GM12878 (cell line): Measurements from ENCODE around the gene TMA16. TPM values are rescaled to one million over a fixed set of nuclear protein-coding genes. Genes with fewer than 3 reads are reported as not detected.

Source experiments
- ATAC-seq: fragments of 200-7000 bp; cut with Tn5 transposase; 3 replicates; pipeline ENCODE4 v1.9.1; 2020; ENCODE audit warnings: mild to moderate bottlenecking, moderate library complexity
- BruUV-seq: library from RNA; stranded (reverse); fragments of 400-500 nt; replicated peaks from 2 replicates; lab custom pipeline; 2021; lab: Mats Ljungman, UMichigan
- CTCF ChIA-PET: fragments of 300-600 bp; sonication (Branson Sonifier 250); formaldehyde crosslinking; extraction: SDS; loops from one replicate; lab custom pipeline; 2021; ENCODE audit warnings: inconsistent platforms; lab: Yijun Ruan, JAX
- POLR2A ChIA-PET: fragments of 350-600 bp; formaldehyde crosslinking; extraction: SDS; loops from one replicate; lab custom pipeline; 2021; ENCODE audit warnings: inconsistent platforms; lab: Charles Lee
- RAD21 ChIA-PET: fragments of 300-600 bp; sonication (Branson Sonifier 250); formaldehyde crosslinking; loops from one replicate; lab custom pipeline; 2023; ENCODE audit warnings: antibody characterized with exemption; ENCODE audit not compliant: unreplicated experiment; lab: Charles Lee
- SMC1A ChIA-PET: fragments of 300-600 bp; sonication (Branson Sonifier 250); formaldehyde crosslinking; loops from one replicate; lab custom pipeline; 2023; ENCODE audit not compliant: unreplicated experiment, uncharacterized antibody; lab: Charles Lee
- DNase-seq: peaks from one replicate; pipeline ENCODE4 v3.0.0-alpha.2; 2011; ENCODE audit warnings: low read depth, low spot score
- FAIRE-seq: peaks from 3 replicates; lab custom pipeline; 2011; peaks lifted over from hg19 to GRCh38; lab: Jason Lieb, UNC
- H2AFZ ChIP-seq: 2 replicates; pipeline ENCODE4 v1.6.0; 2011; ENCODE audit warnings: low read depth, low read length, control low read depth; ENCODE audit not compliant: control insufficient read depth
- H3K27ac ChIP-seq: 2 replicates; pipeline ENCODE4 v1.5.1; 2011; ENCODE audit warnings: control low read depth; ENCODE audit not compliant: control insufficient read depth, insufficient read depth
- H3K27me3 ChIP-seq, 2 experiments: replicated peaks in 1 of 2; 2 replicates each; pipeline versions ENCODE4 v1.6.0 to v1.6.1; 2011; ENCODE audit warnings: low read length in 1 of 2; ENCODE audit not compliant: control insufficient read depth in 2 of 2, insufficient read depth in 2 of 2
- H3K36me3 ChIP-seq, 2 experiments: 2 replicates each; pipeline ENCODE4 v1.5.1; 2011; ENCODE audit warnings: low read length in 1 of 2; ENCODE audit not compliant: control insufficient read depth in 2 of 2, insufficient read depth in 2 of 2
- H3K4me1 ChIP-seq: 2 replicates; pipeline ENCODE4 v1.6.1; 2011; ENCODE audit warnings: mild to moderate bottlenecking, low read length, moderate library complexity, mixed read lengths; ENCODE audit not compliant: control insufficient read depth, insufficient read depth
- H3K4me2 ChIP-seq: 2 replicates; pipeline ENCODE4 v1.6.0; 2011; ENCODE audit warnings: control low read depth; ENCODE audit not compliant: control insufficient read depth, insufficient read depth
- H3K4me3 ChIP-seq: fragments of 200-600 bp; sonication (generic); 2 replicates; pipeline ENCODE4 v1.5.1; 2016
- H3K79me2 ChIP-seq: 2 replicates; pipeline ENCODE4 v1.6.0; 2011; ENCODE audit warnings: low read length; ENCODE audit not compliant: control insufficient read depth, insufficient read depth
- H3K9ac ChIP-seq: 2 replicates; pipeline ENCODE4 v1.8.0; 2011; ENCODE audit warnings: low read length, control low read depth, mixed read lengths; ENCODE audit not compliant: control insufficient read depth, insufficient read depth
- H3K9me3 ChIP-seq: replicated peaks from 3 replicates; pipeline ENCODE4 v1.5.1; 2011; ENCODE audit warnings: mild to moderate bottlenecking, low read length; ENCODE audit not compliant: control insufficient read depth, insufficient read depth
- H4K20me1 ChIP-seq: 2 replicates; pipeline ENCODE4 v1.6.0; 2011; ENCODE audit not compliant: control insufficient read depth, insufficient read depth
- ASH2L ChIP-seq: fragments of 300-600, 200-600 bp; sonication (generic); IDR thresholded peaks from 2 replicates; pipeline ENCODE4 v1.6.1; 2017; ENCODE audit warnings: low read depth, mild to moderate bottlenecking, borderline replicate concordance
- ATF7 ChIP-seq: fragments of 450-650 bp; IDR thresholded peaks from 2 replicates; pipeline ENCODE4 v1.6.1; 2016; ENCODE audit warnings: low read depth, mild to moderate bottlenecking
- BHLHE40 ChIP-seq, 2 experiments: fragments of 450-650 bp in 1 of 2; IDR thresholded peaks; 2 replicates each; pipeline ENCODE4 v1.6.1; 2011 to 2017; ENCODE audit warnings: low read depth in 2 of 2, borderline replicate concordance in 1 of 2, improper control_type of control experiment in 1 of 2, low read length in 1 of 2, mild to moderate bottlenecking in 1 of 2
- HDGF ChIP-seq: fragments of 450-650 bp; IDR thresholded peaks from 2 replicates; pipeline ENCODE4 v1.6.1; 2016; ENCODE audit warnings: antibody characterized with exemption
- IKZF2 ChIP-seq, 2 experiments: fragments of 450-650 bp; IDR thresholded peaks; 2 replicates each; pipeline ENCODE4 v1.6.1; 2017; ENCODE audit warnings: mild to moderate bottlenecking in 2 of 2, moderate library complexity in 2 of 2
- MEF2A ChIP-seq: IDR thresholded peaks from 2 replicates; pipeline ENCODE4 v1.6.1; 2011; ENCODE audit warnings: low read depth, mild to moderate bottlenecking, low read length, moderate library complexity; ENCODE audit not compliant: insufficient read depth
- MTA2 ChIP-seq: fragments of 450-650 bp; IDR thresholded peaks from 2 replicates; pipeline ENCODE4 v1.6.1; 2016; ENCODE audit warnings: low read depth, mild to moderate bottlenecking, moderate library complexity
- NFIC ChIP-seq: IDR thresholded peaks from 2 replicates; pipeline ENCODE4 v1.6.1; 2012; ENCODE audit warnings: low read depth, mild to moderate bottlenecking, inconsistent platforms, low read length, moderate library complexity
- PBX3 ChIP-seq: IDR thresholded peaks from 2 replicates; pipeline ENCODE4 v1.6.1; 2011; ENCODE audit warnings: mild to moderate bottlenecking, low read depth, low read length, moderate library complexity; ENCODE audit not compliant: insufficient replicate concordance
- RCOR1 ChIP-seq: conservative IDR thresholded peaks from 2 replicates; pipeline ENCODE4 v1.6.1; 2012; ENCODE audit warnings: low read depth, low read length, improper control_type of control experiment
- SREBF1 ChIP-seq: IDR thresholded peaks from 2 replicates; pipeline ENCODE4 v1.6.1; 2012; ENCODE audit warnings: mild to moderate bottlenecking, low read length
- STAT1 ChIP-seq: fragments of 450-650 bp; conservative IDR thresholded peaks from 2 replicates; pipeline ENCODE4 v1.6.1; 2014; ENCODE audit warnings: antibody characterized with exemption, mild to moderate bottlenecking
- STAT3 ChIP-seq: IDR thresholded peaks from 2 replicates; pipeline ENCODE4 v1.6.1; 2011; ENCODE audit warnings: low read depth, low read length, improper control_type of control experiment
- ZNF384 ChIP-seq: IDR thresholded peaks from 2 replicates; pipeline ENCODE4 v1.6.1; 2012; ENCODE audit warnings: low read depth, mild to moderate bottlenecking, low read length, improper control_type of control experiment, borderline replicate concordance
- ZSCAN29 ChIP-seq: fragments of 450-650 bp; IDR thresholded peaks from 2 replicates; pipeline ENCODE4 v1.6.1; 2017; ENCODE audit warnings: mild to moderate bottlenecking, moderate library complexity
- WGBS: methylation state at CpG from one replicate; pipeline ENCODE4 v1.1.6; 2016; ENCODE audit warnings: low lambda C conversion rate; ENCODE audit not compliant: insufficient replicate concordance, insufficient coverage; ENCODE audit errors: missing lambda C conversion rate; 5-methylcytosine and 5-hydroxymethylcytosine counted together
- in situ Hi-C: fragments of 300-500 bp; cut with MboI; formaldehyde crosslinking; loops from 9 replicates; pipeline ENCODE4 v1.14.3; 2018; ENCODE audit warnings: mixed read lengths
- intact Hi-C: fragments of 100-400 bp; cut with micrococcal nuclease; formaldehyde crosslinking; loops from one replicate; pipeline ENCODE4 v1.14.2; 2022; ENCODE audit not compliant: unreplicated experiment
- polyA plus RNA-seq, 11 experiments: library from polyadenylated mRNA; depleted of rRNA in 4 of 11; unstranded in 6 of 11; stranded (reverse) in 5 of 11; fragments of >200 nt; fragmentation: Nextera tagmentation in 4 of 11; fragmentation: Illumina TruSeq in 1 of 11; extraction: Ambion mirVana in 4 of 11; extraction: Trizol in 1 of 11; gene quantifications; 1 replicate in 1 of 11; 2 replicates in 10 of 11; pipeline versions ENCODE4 v1.2.1 to v1.2.3, GENCODE V29; 2011 to 2016; ENCODE audit warnings: inconsistent platforms in 2 of 11, missing spikeins in 2 of 11, low read depth in 1 of 11
- total RNA-seq, 4 experiments: library from RNA; depleted of rRNA in 3 of 4; stranded (reverse); fragments of >200 nt in 3 of 4; fragmentation: Illumina TruSeq in 1 of 4; extraction: Trizol in 1 of 4; gene quantifications; 2 replicates each; pipeline versions ENCODE4 v1.2.1 to v1.2.3, GENCODE V29; 2013 to 2021
- TF ChIP-seq, protein P1 (sequence below): fragments of 450-650 bp; IDR thresholded peaks from 2 replicates; pipeline ENCODE4 v1.6.1; 2016; ENCODE audit warnings: mild to moderate bottlenecking
- TF ChIP-seq, protein P2 (sequence below): fragments of 450-650 bp; IDR thresholded peaks from 2 replicates; pipeline ENCODE4 v1.6.1; 2017; ENCODE audit warnings: borderline replicate concordance

The TMA16 gene
- total and polyA plus RNA-seq, 10 of the 15 experiments (the other 5 are each of a cell fraction or from before 2014, with no cell fraction given): 37.9 to 91.0 (median 55.8) TPM

GRCh38 chr4:163566257-163566796 lies 71.8 kb downstream of the TMA16 start:
- no peak overlapping the region for H2AFZ ChIP-seq
- H3K79me2 ChIP-seq: no peaks in the 10 kb centered on the region
- no peaks in the 10 kb centered on the region for H3K27me3 ChIP-seq
- ChIA-PET RAD21 (interaction anchor here (0.8 to 0.9 kb wide), 2 partner anchors 9 to 22 kb away, joined by 3 read pairs; no protein-coding TSS in a partner anchor), POLR2A (interaction anchor here (0.6 kb wide), 1 partner anchor 935 kb away, joined by 3 read pairs; no protein-coding TSS in a partner anchor), SMC1A (interaction anchor here (1.1 to 3.1 kb wide), 8 partner anchors 7 to 108 kb away, joined by 3 to 23 read pairs (median 4); no protein-coding TSS in a partner anchor), CTCF (interaction anchor here (0.7 to 2.2 kb wide), 5 partner anchors 10 to 187 kb away, joined by 3 to 10 read pairs (median 3); no protein-coding TSS in a partner anchor)
- no peak overlapping the region for H3K4me2 ChIP-seq
- no peak for DNase-seq
- TF ChIP-seq STAT1 (no peak), HDGF (no peak), NFIC (no peak), SREBF1 (no peak), RCOR1 (no peak), BHLHE40 (IDR thresholded peaks at IDR 0.05; ENCODE audit: borderline replicate concordance in 1 of 2, low read depth in 2 of 2, low read length in 1 of 2) (no peak), PBX3 (no peak), ZSCAN29 (no peak), MTA2 (no peak), ZNF384 (no peak), ASH2L (no peak), MEF2A (no peak), STAT3 (no peak), ATF7 (no peak), IKZF2 (IDR thresholded peaks at IDR 0.05) (no peak)
- TF ChIP-seq, protein P1, sequence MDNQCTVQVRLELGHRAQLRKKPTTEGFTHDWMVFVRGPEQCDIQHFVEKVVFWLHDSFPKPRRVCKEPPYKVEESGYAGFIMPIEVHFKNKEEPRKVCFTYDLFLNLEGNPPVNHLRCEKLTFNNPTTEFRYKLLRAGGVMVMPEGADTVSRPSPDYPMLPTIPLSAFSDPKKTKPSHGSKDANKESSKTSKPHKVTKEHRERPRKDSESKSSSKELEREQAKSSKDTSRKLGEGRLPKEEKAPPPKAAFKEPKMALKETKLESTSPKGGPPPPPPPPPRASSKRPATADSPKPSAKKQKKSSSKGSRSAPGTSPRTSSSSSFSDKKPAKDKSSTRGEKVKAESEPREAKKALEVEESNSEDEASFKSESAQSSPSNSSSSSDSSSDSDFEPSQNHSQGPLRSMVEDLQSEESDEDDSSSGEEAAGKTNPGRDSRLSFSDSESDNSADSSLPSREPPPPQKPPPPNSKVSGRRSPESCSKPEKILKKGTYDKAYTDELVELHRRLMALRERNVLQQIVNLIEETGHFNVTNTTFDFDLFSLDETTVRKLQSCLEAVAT: no peak
- TF ChIP-seq, protein P2, sequence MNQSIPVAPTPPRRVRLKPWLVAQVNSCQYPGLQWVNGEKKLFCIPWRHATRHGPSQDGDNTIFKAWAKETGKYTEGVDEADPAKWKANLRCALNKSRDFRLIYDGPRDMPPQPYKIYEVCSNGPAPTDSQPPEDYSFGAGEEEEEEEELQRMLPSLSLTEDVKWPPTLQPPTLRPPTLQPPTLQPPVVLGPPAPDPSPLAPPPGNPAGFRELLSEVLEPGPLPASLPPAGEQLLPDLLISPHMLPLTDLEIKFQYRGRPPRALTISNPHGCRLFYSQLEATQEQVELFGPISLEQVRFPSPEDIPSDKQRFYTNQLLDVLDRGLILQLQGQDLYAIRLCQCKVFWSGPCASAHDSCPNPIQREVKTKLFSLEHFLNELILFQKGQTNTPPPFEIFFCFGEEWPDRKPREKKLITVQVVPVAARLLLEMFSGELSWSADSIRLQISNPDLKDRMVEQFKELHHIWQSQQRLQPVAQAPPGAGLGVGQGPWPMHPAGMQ: no peak
- WGBS: 73% methylated on average over 4 of the region's 4 CpGs
- no peak for ATAC-seq
- no peaks in the 10 kb centered on the region for H3K9me3 ChIP-seq
- H4K20me1 ChIP-seq: no peaks in the 10 kb centered on the region
- intact Hi-C loops: no loop called here
- FAIRE-seq: no peak
- no peak overlapping the region for H3K4me3 ChIP-seq
- no peak overlapping the region for H3K9ac ChIP-seq
- no peaks in the 10 kb centered on the region for H3K36me3 ChIP-seq
- no peak overlapping the region for H3K27ac ChIP-seq
- in situ Hi-C loops: no loop called here
- no peaks in the 10 kb centered on the region for H3K4me1 ChIP-seq
- BruUV-seq: no TSS peak
